GM12891 (cell line): Measurements from ENCODE around the gene CD99.
"Not testable (repeated sequence)": the region's sequence is repeated elsewhere in the genome, so short reads cannot be mapped to it uniquely, and the experiment has no call there.

Experiments
- DNase-seq: peaks from one replicate; pipeline ENCODE4 v3.0.0; 2011; ENCODE audit warnings: low spot score; ENCODE audit not compliant: insufficient read length
- FAIRE-seq: peaks from 2 replicates; lab custom pipeline; 2011; peaks lifted over from hg19 to GRCh38; lab: Jason Lieb, UNC
- PAX5 ChIP-seq: IDR thresholded peaks from 2 replicates; pipeline ENCODE4 v1.6.1; 2011; ENCODE audit warnings: low read length, moderate library complexity, mild to moderate bottlenecking; ENCODE audit not compliant: insufficient read depth, severe bottlenecking
- POLR2A ChIP-seq: IDR thresholded peaks from 2 replicates; pipeline ENCODE4 v1.6.1; 2011; ENCODE audit warnings: low read depth, low read length, control low read depth
- POLR2AphosphoS5 ChIP-seq: IDR thresholded peaks from 2 replicates; pipeline ENCODE4 v1.6.1; 2011; ENCODE audit warnings: low read depth, low read length, control low read depth
- POU2F2 ChIP-seq: IDR thresholded peaks from 2 replicates; pipeline ENCODE4 v1.6.1; 2011; ENCODE audit warnings: low read depth, mild to moderate bottlenecking, control low read depth, low read length, moderate library complexity
- SPI1 ChIP-seq: IDR thresholded peaks from 2 replicates; pipeline ENCODE4 v1.6.1; 2011; ENCODE audit warnings: low read depth, low read length, control low read depth
- TAF1 ChIP-seq: IDR thresholded peaks from 2 replicates; pipeline ENCODE4 v1.6.1; 2011; ENCODE audit warnings: low read depth, low read length, control low read depth

Gene CD99

GRCh38 chrX:2672084-2672483 lies 19.0 kb upstream of the CD99 start:
- no peak for TF ChIP-seq SPI1
- TF ChIP-seq POU2F2, result no peak
- no peak for TF ChIP-seq TAF1
- no peak for TF ChIP-seq POLR2AphosphoS5
- TF ChIP-seq PAX5, result no peak
- TF ChIP-seq POLR2A, result no peak
- DNase-seq (no peak), FAIRE-seq (no peak)

- no peak for FAIRE-seq
- TF ChIP-seq SPI1, result no peak
- no peak for TF ChIP-seq PAX5
- TF ChIP-seq POU2F2, result no peak
- TF ChIP-seq TAF1, result no peak
- TF ChIP-seq POLR2AphosphoS5, result no peak
- no peak for TF ChIP-seq POLR2A
- no peak for DNase-seq
Observed at GRCh38 chrX:2673611-2674010, 17.5 kb upstream of the CD99 start.

- not testable (repeated sequence) for DNase-seq, FAIRE-seq
Observed at GRCh38 chrX:2675657-2676200, 15.4 kb upstream of the CD99 start.

GRCh38 chrX:2676794-2677675 lies 14.1 kb upstream of the CD99 start:
- FAIRE-seq, result no peak
- TF ChIP-seq TAF1 (no peak), PAX5 (no peak), POLR2A (no peak), POU2F2 (no peak), POLR2AphosphoS5 (no peak), SPI1 (no peak)
- no peak for DNase-seq

GRCh38 chrX:2677764-2678163 lies 13.3 kb upstream of the CD99 start:
- DNase-seq (no peak), FAIRE-seq (no peak)
- TF ChIP-seq POLR2AphosphoS5 (no peak), POLR2A (no peak), PAX5 (no peak), SPI1 (no peak), POU2F2 (no peak), TAF1 (no peak)

GRCh38 chrX:2678583-2678982 lies 12.5 kb upstream of the CD99 start:
- FAIRE-seq, result no peak
- TF ChIP-seq TAF1, result no peak
- no peak for TF ChIP-seq SPI1
- TF ChIP-seq POU2F2, result no peak
- no peak for TF ChIP-seq POLR2AphosphoS5
- no peak for TF ChIP-seq POLR2A
- no peak for TF ChIP-seq PAX5
- no peak for DNase-seq

- no peak for DNase-seq
- TF ChIP-seq POU2F2 (no peak), TAF1 (no peak), PAX5 (no peak), POLR2A (no peak), SPI1 (no peak), POLR2AphosphoS5 (no peak)
- FAIRE-seq, result no peak
Observed at GRCh38 chrX:2679534-2680485, 11.3 kb upstream of the CD99 start.

GRCh38 chrX:2680486-2681348 lies 10.4 kb upstream of the CD99 start:
- no peak for DNase-seq
- no peak for TF ChIP-seq TAF1
- no peak for TF ChIP-seq POLR2A
- TF ChIP-seq POU2F2, result no peak
- TF ChIP-seq PAX5, result no peak
- no peak for TF ChIP-seq POLR2AphosphoS5
- no peak for TF ChIP-seq SPI1
- no peak for FAIRE-seq

GRCh38 chrX:2682565-2683177 lies 8.4 kb upstream of the CD99 start:
- DNase-seq, result no peak
- FAIRE-seq, result no peak
- no peak for TF ChIP-seq PAX5

GRCh38 chrX:2684256-2684655 lies 6.8 kb upstream of the CD99 start:
- DNase-seq (no peak), FAIRE-seq (no peak)
- TF ChIP-seq POU2F2 (no peak), TAF1 (no peak), POLR2A (no peak), PAX5 (no peak), SPI1 (no peak)
